Omental fat pad (tissue), 4 donors: ENCODE results near the gene KNL1. TPM values are rescaled to one million over a fixed set of nuclear protein-coding genes. Genes with fewer than 3 reads are reported as not detected.

Experiments used
- ATAC-seq: fragments of 150-250 bp; one replicate; pipeline ENCODE4 v1.9.1; 2016; ENCODE audit warnings: mild to moderate bottlenecking, moderate library complexity; ENCODE audit not compliant: low FRiP score
- DNase-seq: peaks from one replicate; pipeline ENCODE4 v3.0.0-alpha.2; 2019; ENCODE audit warnings: low spot score
- CTCF ChIP-seq, 3 donors: fragments of 450-650 bp; IDR thresholded peaks; one replicate each; pipeline ENCODE4 v1.5.1; 2016 to 2017; ENCODE audit warnings: antibody characterized with exemption in 3 of 3, mild to moderate bottlenecking in 3 of 3, moderate library complexity in 2 of 3
- total RNA-seq, 4 donors: library from RNA; depleted of rRNA; stranded (reverse); fragments of >200 nt; gene quantifications; one replicate each; pipeline ENCODE4 v1.1.0, GENCODE V29; 2016

Gene KNL1
- total RNA-seq = 1 to 10 TPM in 2 of 4 donors, under 1 TPM in 2; 0.19 to 3.5 (median 1.1) TPM

DNA sequence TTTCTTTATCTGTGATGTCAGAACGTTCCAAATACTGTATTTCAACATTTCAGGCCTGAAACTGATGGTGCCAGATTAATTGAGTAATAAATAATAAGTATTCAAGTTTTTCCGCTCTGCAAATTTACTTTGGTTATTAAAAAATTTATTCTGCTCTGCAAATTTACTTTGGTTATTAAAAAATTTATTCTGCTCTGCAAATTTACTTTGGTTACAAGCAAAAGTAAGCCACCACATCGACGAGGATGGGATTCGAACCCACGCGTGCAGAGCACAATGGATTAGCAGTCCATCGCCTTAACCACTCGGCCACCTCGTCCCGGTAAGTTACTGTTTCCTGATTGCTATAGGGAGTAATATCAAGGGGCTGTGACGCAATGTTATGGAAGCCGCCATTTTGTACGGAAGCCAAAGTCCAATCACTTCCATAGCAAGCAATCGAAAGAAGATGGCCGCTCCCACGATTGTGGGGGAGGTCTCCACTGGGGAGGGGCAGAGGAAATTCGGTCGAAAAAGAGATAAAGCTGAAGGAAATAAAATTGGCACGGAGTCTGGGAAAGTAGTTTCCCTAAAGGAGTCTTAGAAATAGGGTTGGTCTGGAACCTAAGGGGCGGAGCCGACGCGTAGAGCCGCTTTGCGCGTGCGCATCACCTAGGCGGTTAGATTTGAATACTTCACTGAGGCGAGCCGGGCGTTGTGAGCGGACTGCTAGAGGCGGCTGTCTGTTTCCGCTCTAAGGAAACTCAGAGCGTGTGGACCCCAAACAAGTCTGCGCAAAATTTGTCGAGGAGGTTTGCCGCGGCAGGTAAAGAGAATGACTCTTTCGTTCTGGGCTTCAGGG lies at the start of gene KNL1:
TSS of gene KNL1 (plus strand) at position 662 of the 841 bp plus-strand sequence. CDS start 8,683 bp downstream, outside the sequence.
- DNase-seq (peak; percentile 86), ATAC-seq (peak; percentile 90)
- no peak for TF ChIP-seq CTCF (IDR thresholded peaks at IDR 0.05)

DNA sequence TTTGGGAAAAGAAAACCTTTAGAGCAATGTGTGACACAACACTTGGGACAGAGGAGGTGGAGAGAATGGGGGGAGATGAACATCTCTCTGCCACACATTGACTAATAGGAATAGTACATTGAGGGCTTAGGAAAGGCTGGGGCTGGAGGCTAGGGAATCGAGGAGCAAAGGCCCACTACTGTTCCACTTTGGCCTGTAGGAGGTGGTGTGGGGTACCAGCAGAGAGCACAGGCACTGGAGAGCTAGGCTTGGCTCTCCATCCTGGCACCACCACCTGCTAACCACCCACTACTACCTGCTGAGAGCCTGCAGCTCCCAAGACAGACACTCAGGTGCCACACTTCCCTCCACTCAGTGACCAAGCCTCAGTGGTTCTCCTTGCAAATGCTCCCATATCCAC lies 48.6 kb upstream of the KNL1 start:
- DNase-seq = no peak
- no peak for TF ChIP-seq CTCF (IDR thresholded peaks at IDR 0.05)
- no peak for ATAC-seq

DNA sequence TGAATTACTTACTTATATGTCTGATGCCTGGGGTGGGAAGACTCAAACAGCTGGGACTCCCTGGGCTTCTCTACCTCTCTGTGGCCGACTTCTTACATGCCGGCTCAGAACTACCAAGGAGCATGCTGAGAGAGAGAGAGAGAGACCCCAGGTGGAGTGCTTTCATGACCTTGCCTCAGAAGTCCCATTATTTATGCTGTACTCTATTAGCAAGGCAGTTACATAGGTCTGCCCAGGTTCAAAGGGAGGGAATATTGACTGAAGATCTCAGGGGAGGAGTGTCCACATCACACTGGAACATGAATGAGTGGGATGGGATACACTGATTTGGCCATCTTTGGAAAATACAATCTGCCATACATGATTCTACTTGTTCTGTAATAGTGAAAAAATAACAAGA lies 45.4 kb upstream of the KNL1 start:
- DNase-seq = no peak

GRCh38 chr15:40549894-40550293 lies 44.2 kb upstream of the KNL1 start:
- no peak for DNase-seq
- TF ChIP-seq CTCF (IDR thresholded peaks at IDR 0.05) = no peak
- no peak for ATAC-seq

More for the DNA sequence above, 45.4 kb upstream of the KNL1 start:
- TF ChIP-seq CTCF (IDR thresholded peaks at IDR 0.05) = no peak
- no peak for ATAC-seq

DNA sequence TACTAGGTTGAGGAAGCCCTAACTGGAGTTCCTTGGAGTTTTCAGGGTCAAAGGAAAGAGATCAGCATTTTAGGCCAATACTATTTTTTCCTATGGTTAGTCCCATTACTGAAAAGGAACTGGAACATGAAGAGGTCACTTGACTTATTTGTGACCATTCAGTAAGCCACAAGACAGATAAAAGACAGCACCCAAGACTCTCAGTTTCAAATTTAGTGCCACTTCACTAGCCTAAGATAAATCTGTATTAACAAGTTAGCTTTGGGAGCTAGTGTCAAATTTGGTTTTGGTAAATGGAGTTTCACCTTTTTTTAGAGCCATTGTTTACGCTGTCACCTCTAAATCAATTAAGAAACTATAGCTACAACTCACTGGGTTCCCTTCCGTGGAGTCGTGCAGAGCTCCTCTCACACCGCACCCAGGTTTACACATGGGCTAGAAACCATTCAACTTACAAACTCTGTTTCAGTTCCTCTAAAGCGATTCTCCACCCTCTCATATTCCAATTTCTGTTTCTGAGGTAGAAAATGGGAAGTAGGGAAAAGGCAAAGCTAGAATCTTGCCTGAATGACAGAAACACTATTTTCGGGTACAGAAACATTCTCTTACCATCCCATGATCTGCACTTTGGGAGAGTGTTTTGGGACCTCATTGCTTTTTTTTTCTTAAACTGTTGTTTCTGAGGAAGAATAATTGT lies 43.6 kb upstream of the KNL1 start:
- DNase-seq (no peak), ATAC-seq (no peak)
- no peak for TF ChIP-seq CTCF (IDR thresholded peaks at IDR 0.05)

DNA sequence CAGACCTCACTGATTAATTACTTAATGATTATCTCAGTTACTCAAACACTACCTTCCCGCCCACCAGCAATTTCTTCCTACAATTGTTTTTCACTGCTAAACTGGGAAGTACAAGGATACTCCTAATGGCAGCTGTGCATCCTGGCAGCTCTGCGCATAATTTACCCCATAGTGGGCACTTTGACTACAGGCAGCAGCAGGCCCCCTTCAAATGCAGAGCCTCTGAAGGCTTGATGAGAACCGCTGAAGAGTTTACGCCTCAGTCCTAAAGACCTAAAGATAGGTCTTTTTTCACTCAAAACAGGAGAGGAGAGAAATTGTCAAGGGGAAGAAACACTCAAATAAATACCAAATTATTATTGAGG lies 39.9 kb upstream of the KNL1 start:
- no peak for ATAC-seq
- no peak for TF ChIP-seq CTCF (IDR thresholded peaks at IDR 0.05)
- no peak for DNase-seq
